HepG2 (cell line): ENCODE measurements around the gene POLR3K. TPM values are rescaled to one million over a fixed set of nuclear protein-coding genes. Genes with fewer than 3 reads are reported as not detected.

Experiments
- CBX2 ChIP-seq, 2 experiments: fragments of 200-600 bp in 1 of 2; sonication (generic); formaldehyde crosslinking in 1 of 2; IDR thresholded peaks; 2 replicates each; pipeline versions ENCODE4 v1.7.0 to v1.8.1; 2018 to 2022; ENCODE audit warnings: low read depth in 2 of 2, low read length in 1 of 2, mild to moderate bottlenecking in 1 of 2, missing genetic modification reagents in 1 of 2
- HNF4G ChIP-seq, 2 experiments: sonication (generic) in 1 of 2; formaldehyde crosslinking in 1 of 2; IDR thresholded peaks; 2 replicates each; pipeline versions ENCODE4 v1.4.0 to v1.6.1; 2011 to 2020; ENCODE audit warnings: borderline replicate concordance in 2 of 2, low read depth in 2 of 2, mild to moderate bottlenecking in 2 of 2, low read length in 1 of 2, missing genetic modification reagents in 1 of 2, moderate library complexity in 1 of 2
- HNRNPUL1 ChIP-seq: fragments of 200-400 bp; formaldehyde crosslinking; IDR thresholded peaks from 2 replicates; pipeline ENCODE4 v1.6.1; 2017; ENCODE audit warnings: low read depth, mild to moderate bottlenecking, low read length, moderate library complexity
- KDM6A ChIP-seq: IDR thresholded peaks from 2 replicates; pipeline ENCODE4 v1.6.1; 2016; ENCODE audit warnings: low read depth
- KLF6 ChIP-seq: IDR thresholded peaks from 2 replicates; pipeline ENCODE4 v1.8.0; 2016; ENCODE audit warnings: missing biosample characterization, missing genetic modification reagents
- MED1 ChIP-seq: sonication (generic); formaldehyde crosslinking; IDR thresholded peaks from 2 replicates; pipeline ENCODE4 v1.4.0; 2020; ENCODE audit warnings: missing genetic modification reagents
- MXI1 ChIP-seq: IDR thresholded peaks from 3 replicates; pipeline ENCODE4 v1.6.1; 2012; ENCODE audit warnings: low read depth, low read length, inconsistent platforms, borderline replicate concordance
- NR2C2 ChIP-seq: sonication (generic); formaldehyde crosslinking; IDR thresholded peaks from 2 replicates; pipeline ENCODE4 v1.4.0; 2020; ENCODE audit warnings: missing genetic modification reagents, mild to moderate bottlenecking, moderate library complexity, borderline replicate concordance
- RAD51 ChIP-seq: fragments of 450-650 bp; IDR thresholded peaks from 2 replicates; pipeline ENCODE4 v1.6.1; 2016; ENCODE audit warnings: borderline replicate concordance
- SMAD3 ChIP-seq: sonication (generic); formaldehyde crosslinking; IDR thresholded peaks from 2 replicates; pipeline ENCODE4 v1.4.0; 2020; ENCODE audit warnings: missing genetic modification reagents
- WIZ ChIP-seq: sonication (generic); formaldehyde crosslinking; IDR thresholded peaks from 2 replicates; pipeline ENCODE4 v1.5.1; 2020; ENCODE audit warnings: mild to moderate bottlenecking, missing genetic modification reagents
- ZNF24 ChIP-seq: fragments of 450-650 bp; IDR thresholded peaks from 2 replicates; pipeline ENCODE4 v1.6.1; 2017; ENCODE audit warnings: antibody characterized with exemption, mild to moderate bottlenecking
- polyA plus RNA-seq, 8 experiments: library from polyadenylated mRNA; depleted of rRNA in 3 of 8; stranded (reverse) in 7 of 8; unstranded in 1 of 8; fragments of >200 nt; fragmentation: Illumina TruSeq in 4 of 8; extraction: Trizol in 4 of 8; gene quantifications; 2 replicates each; pipeline versions ENCODE4 v1.2.1 to v1.2.3, GENCODE V29; 2011 to 2016; ENCODE audit warnings: low read depth in 4 of 8, missing spikeins in 1 of 8, mixed read lengths in 1 of 8; ENCODE audit not compliant: insufficient read depth in 1 of 8
- total RNA-seq, 5 experiments: library from RNA; depleted of rRNA; stranded (reverse); fragments of >200 nt; fragmentation: Illumina TruSeq; extraction: Trizol; gene quantifications; 2 replicates each; pipeline ENCODE4 v1.2.3, GENCODE V29; 2016; ENCODE audit warnings: low read depth in 1 of 5
- TF ChIP-seq, protein P1 (sequence below): IDR thresholded peaks from 2 replicates; pipeline ENCODE4 v1.6.1; 2016; ENCODE audit warnings: low read depth, control low read depth
- TF ChIP-seq, protein P2 (sequence below): IDR thresholded peaks from 2 replicates; pipeline ENCODE4 v1.6.1; 2016; ENCODE audit warnings: low read depth, missing genetic modification reagents, missing compliant biosample characterization
- TF ChIP-seq, protein P3 (sequence below): sonication (generic); formaldehyde crosslinking; IDR thresholded peaks from 2 replicates; pipeline ENCODE4 v1.8.0; 2022; ENCODE audit warnings: missing genetic modification reagents, low read depth, mild to moderate bottlenecking, borderline replicate concordance
- TF ChIP-seq, protein P4 (sequence below): sonication (generic); formaldehyde crosslinking; IDR thresholded peaks from 2 replicates; pipeline ENCODE4 v1.9.0; 2021; ENCODE audit warnings: missing genetic modification reagents, borderline replicate concordance

Gene POLR3K
- total and polyA plus RNA-seq, 2 of the 13 experiments (the other 11 are each of a cell fraction or from before 2014, with no cell fraction given): 14.8 to 18.8 TPM

DNA sequence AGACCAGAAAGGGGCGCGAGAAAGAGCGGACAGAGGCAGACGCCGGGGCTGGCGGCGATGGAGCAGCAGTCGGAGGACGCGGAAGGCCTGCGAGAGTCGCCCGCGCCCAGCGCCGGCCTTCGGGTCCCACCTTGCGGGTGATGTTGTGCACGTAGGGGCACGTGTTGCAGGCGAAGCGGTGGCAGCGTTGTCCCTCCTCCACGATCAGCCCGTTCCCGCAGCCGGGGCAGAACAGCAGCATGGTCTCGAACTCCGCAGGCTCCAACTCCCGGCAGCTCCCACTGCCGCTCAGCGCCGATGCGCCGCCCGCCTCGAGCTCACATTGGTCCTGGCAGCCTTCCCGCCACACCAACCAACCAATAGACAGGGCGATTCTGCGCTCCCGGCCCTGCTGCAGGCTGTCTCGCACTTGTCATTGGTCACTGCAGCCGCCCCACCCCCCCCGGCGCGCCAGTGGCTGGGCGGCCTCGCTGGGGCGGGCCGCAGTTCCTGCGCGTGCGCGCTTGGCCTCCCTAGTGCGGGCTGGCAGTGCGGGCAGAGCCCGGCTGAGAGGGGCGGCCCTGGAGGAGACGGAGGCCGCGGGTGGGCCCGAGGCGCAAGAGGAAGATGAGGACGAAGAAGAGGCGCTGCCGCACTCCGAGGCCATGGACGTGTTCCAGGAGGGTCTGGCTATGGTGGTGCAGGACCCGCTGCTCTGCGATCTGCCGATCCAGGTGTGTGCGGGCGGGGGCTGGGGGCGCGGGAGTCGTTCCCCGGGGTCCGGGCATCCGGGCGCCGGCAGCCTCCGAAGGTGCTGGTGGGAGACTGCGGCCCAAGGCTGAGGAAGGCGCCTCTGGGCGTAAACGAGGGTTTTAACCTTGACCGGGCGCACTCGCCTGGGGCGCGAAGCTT, at the start of gene POLR3K, which contains the start of gene SNRNP25 (continued):
- no peak for TF ChIP-seq CBX2 (IDR thresholded peaks at IDR 0.05; ENCODE audit: low read depth, low read length)
- TF ChIP-seq CBX2 (CRISPR knock-in tag; IDR thresholded peaks at IDR 0.05; ENCODE audit: low read depth): no peak
- TF ChIP-seq MED1 (CRISPR knock-in tag): peak; percentile 14; the same call in 1 of the 2 replicates
- no peak for TF ChIP-seq HNF4G (IDR thresholded peaks at IDR 0.05; ENCODE audit: borderline replicate concordance, low read depth, low read length)
- no peak; the same call in 1 of the 2 replicates for TF ChIP-seq HNF4G (CRISPR knock-in tag; IDR thresholded peaks at IDR 0.05; ENCODE audit: borderline replicate concordance, low read depth)
- TF ChIP-seq, protein P1, sequence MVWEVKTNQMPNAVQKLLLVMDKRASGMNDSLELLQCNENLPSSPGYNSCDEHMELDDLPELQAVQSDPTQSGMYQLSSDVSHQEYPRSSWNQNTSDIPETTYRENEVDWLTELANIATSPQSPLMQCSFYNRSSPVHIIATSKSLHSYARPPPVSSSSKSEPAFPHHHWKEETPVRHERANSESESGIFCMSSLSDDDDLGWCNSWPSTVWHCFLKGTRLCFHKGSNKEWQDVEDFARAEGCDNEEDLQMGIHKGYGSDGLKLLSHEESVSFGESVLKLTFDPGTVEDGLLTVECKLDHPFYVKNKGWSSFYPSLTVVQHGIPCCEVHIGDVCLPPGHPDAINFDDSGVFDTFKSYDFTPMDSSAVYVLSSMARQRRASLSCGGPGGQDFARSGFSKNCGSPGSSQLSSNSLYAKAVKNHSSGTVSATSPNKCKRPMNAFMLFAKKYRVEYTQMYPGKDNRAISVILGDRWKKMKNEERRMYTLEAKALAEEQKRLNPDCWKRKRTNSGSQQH (CRISPR knock-in tag): peak; percentile 81; the same call in 1 of the 2 replicates
- peak; percentile 63; the same call in 1 of the 2 replicates for TF ChIP-seq WIZ (CRISPR knock-in tag)
- TF ChIP-seq HNRNPUL1: no peak
- no peak for TF ChIP-seq RAD51
- TF ChIP-seq, protein P2, sequence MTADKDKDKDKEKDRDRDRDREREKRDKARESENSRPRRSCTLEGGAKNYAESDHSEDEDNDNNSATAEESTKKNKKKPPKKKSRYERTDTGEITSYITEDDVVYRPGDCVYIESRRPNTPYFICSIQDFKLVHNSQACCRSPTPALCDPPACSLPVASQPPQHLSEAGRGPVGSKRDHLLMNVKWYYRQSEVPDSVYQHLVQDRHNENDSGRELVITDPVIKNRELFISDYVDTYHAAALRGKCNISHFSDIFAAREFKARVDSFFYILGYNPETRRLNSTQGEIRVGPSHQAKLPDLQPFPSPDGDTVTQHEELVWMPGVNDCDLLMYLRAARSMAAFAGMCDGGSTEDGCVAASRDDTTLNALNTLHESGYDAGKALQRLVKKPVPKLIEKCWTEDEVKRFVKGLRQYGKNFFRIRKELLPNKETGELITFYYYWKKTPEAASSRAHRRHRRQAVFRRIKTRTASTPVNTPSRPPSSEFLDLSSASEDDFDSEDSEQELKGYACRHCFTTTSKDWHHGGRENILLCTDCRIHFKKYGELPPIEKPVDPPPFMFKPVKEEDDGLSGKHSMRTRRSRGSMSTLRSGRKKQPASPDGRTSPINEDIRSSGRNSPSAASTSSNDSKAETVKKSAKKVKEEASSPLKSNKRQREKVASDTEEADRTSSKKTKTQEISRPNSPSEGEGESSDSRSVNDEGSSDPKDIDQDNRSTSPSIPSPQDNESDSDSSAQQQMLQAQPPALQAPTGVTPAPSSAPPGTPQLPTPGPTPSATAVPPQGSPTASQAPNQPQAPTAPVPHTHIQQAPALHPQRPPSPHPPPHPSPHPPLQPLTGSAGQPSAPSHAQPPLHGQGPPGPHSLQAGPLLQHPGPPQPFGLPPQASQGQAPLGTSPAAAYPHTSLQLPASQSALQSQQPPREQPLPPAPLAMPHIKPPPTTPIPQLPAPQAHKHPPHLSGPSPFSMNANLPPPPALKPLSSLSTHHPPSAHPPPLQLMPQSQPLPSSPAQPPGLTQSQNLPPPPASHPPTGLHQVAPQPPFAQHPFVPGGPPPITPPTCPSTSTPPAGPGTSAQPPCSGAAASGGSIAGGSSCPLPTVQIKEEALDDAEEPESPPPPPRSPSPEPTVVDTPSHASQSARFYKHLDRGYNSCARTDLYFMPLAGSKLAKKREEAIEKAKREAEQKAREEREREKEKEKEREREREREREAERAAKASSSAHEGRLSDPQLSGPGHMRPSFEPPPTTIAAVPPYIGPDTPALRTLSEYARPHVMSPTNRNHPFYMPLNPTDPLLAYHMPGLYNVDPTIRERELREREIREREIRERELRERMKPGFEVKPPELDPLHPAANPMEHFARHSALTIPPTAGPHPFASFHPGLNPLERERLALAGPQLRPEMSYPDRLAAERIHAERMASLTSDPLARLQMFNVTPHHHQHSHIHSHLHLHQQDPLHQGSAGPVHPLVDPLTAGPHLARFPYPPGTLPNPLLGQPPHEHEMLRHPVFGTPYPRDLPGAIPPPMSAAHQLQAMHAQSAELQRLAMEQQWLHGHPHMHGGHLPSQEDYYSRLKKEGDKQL (CRISPR knock-in tag): no peak
- TF ChIP-seq KDM6A (CRISPR knock-in tag): no peak
- TF ChIP-seq ZNF24: no peak
- no peak for TF ChIP-seq SMAD3
- TF ChIP-seq, protein P3, sequence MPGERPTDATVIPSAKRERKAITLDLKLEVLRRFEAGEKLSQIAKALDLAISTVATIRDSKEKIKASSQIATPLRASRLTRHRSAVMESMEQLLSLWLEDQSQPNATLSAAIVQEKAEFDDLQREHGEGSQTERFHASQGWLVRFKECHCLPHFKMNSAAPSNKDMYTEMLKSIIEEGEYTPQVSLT (CRISPR knock-in tag): no peak
- TF ChIP-seq, protein P4, sequence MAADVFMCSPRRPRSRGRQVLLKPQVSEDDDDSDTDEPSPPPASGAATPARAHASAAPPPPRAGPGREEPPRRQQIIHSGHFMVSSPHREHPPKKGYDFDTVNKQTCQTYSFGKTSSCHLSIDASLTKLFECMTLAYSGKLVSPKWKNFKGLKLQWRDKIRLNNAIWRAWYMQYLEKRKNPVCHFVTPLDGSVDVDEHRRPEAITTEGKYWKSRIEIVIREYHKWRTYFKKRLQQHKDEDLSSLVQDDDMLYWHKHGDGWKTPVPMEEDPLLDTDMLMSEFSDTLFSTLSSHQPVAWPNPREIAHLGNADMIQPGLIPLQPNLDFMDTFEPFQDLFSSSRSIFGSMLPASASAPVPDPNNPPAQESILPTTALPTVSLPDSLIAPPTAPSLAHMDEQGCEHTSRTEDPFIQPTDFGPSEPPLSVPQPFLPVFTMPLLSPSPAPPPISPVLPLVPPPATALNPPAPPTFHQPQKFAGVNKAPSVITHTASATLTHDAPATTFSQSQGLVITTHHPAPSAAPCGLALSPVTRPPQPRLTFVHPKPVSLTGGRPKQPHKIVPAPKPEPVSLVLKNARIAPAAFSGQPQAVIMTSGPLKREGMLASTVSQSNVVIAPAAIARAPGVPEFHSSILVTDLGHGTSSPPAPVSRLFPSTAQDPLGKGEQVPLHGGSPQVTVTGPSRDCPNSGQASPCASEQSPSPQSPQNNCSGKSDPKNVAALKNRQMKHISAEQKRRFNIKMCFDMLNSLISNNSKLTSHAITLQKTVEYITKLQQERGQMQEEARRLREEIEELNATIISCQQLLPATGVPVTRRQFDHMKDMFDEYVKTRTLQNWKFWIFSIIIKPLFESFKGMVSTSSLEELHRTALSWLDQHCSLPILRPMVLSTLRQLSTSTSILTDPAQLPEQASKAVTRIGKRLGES (CRISPR knock-in tag): peak; percentile 31; the same call in 1 of the 2 replicates
- peak; percentile 80; the same call in 1 of the 3 replicates for TF ChIP-seq MXI1
- no peak for TF ChIP-seq NR2C2 (CRISPR knock-in tag)
- peak; percentile 40 for TF ChIP-seq KLF6 (CRISPR knock-in tag)
